ENCODE data around the gene P2RX4.

DNA sequence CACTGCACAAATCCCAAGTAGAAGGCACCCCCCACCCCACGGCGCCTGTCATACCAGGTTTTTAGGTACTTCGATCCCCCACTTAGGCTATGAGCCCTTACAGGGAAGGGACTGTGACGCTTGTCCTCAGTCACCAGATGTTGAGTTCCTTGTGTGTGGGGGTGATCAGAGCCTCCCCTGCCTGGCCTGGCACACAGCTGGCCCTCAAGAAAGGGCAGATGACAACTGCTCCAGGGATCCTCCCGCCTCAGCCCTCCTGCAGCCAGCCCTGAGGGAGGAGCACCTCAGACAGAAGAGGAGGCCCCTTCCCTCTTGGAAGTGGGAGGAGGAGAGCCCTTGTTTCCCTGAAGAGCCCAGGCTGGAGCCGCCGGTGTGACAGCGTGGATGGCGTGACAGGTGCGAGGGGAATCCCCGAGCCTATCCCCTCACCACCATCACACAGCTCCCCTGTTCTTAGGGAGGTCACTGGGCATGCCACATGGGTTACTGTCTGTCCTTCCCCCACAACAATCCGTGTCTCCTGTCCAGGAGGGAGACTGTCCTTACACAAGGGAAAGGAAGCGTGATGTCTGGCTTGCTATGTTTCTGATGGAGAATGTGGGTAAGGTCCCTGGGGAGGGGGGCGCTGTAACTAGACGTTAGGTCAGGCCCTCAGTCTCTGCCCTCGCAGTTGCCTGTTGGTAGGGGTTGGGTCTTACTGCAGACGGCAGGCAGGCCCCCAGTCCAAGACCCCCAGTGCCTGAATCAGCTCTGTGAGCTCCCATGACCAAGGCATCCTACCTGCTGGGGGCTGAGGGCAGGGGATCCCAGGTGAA lies 31.4 kb downstream of the P2RX4 start:
- TF ChIP-seq, protein P1, sequence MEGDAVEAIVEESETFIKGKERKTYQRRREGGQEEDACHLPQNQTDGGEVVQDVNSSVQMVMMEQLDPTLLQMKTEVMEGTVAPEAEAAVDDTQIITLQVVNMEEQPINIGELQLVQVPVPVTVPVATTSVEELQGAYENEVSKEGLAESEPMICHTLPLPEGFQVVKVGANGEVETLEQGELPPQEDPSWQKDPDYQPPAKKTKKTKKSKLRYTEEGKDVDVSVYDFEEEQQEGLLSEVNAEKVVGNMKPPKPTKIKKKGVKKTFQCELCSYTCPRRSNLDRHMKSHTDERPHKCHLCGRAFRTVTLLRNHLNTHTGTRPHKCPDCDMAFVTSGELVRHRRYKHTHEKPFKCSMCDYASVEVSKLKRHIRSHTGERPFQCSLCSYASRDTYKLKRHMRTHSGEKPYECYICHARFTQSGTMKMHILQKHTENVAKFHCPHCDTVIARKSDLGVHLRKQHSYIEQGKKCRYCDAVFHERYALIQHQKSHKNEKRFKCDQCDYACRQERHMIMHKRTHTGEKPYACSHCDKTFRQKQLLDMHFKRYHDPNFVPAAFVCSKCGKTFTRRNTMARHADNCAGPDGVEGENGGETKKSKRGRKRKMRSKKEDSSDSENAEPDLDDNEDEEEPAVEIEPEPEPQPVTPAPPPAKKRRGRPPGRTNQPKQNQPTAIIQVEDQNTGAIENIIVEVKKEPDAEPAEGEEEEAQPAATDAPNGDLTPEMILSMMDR (conservative IDR thresholded peaks at IDR 0.05; ENCODE audit: low read depth, low read length) = no peak
- no peak for TF ChIP-seq MXI1 (IDR thresholded peaks at IDR 0.05; ENCODE audit: borderline replicate concordance, low read depth, low read length)
